Measurements from ENCODE around the gene SRA1.

DNA sequence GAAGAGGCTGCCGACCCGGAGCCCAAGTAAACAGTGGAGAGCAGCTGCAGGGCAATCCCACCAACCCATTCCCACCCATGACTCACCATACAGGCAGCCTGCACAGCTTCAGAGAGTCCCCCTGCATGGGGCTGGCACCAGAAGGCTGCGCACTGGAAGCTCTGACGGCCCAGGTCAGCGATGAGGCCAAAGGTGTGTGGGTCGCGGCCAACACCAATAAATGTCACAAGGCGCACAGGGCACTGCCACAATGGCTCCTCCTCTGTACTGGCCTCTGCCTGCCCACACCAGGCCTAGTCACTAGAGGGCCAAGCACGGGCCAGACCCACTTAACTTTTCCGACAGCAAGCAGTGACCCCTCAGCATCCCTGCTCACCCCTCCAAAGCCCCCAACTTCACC is 3.0 kb upstream of the SRA1 start:
- TF ChIP-seq CTCF (IDR thresholded peaks at IDR 0.05; ENCODE audit: low read depth, low read length) = no peak
- TF ChIP-seq EZH2phosphoT487 (IDR thresholded peaks at IDR 0.05; ENCODE audit: low read depth) = no peak

All from OCI-LY3 (cell line).